HG02852 (cell line): ENCODE measurements around the gene GRIK2.

Experiments used
- ATAC-seq: cut with Tn5 transposase; IDR thresholded peaks from one replicate; pipeline ENCODE4 v1.9.1; 2021; ENCODE audit warnings: mild to moderate bottlenecking, moderate library complexity; ENCODE audit not compliant: unreplicated experiment

Gene GRIK2

GRCh38 chr6:101847690-101848089 is 454.2 kb downstream of the GRIK2 start:
- ATAC-seq: no peak

DNA sequence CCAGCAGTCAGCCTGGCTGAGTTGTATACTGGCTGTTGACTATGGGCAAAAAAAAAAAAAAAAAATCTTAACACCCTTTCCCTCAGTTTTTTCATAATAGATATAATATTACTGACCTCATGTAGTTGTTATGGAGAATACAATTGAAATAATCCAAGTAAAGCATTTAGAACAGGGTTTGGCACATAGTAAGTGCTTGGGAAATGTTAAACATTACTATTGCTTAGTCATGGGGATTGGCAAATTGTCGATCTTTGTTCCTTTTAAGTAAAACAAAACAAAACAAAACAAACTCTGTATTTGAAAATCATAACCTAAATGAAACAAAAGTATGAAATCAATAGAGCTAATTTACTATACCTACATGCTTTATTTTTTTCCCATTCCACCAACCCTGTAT is 458.4 kb downstream of the GRIK2 start:
- ATAC-seq: no peak

DNA sequence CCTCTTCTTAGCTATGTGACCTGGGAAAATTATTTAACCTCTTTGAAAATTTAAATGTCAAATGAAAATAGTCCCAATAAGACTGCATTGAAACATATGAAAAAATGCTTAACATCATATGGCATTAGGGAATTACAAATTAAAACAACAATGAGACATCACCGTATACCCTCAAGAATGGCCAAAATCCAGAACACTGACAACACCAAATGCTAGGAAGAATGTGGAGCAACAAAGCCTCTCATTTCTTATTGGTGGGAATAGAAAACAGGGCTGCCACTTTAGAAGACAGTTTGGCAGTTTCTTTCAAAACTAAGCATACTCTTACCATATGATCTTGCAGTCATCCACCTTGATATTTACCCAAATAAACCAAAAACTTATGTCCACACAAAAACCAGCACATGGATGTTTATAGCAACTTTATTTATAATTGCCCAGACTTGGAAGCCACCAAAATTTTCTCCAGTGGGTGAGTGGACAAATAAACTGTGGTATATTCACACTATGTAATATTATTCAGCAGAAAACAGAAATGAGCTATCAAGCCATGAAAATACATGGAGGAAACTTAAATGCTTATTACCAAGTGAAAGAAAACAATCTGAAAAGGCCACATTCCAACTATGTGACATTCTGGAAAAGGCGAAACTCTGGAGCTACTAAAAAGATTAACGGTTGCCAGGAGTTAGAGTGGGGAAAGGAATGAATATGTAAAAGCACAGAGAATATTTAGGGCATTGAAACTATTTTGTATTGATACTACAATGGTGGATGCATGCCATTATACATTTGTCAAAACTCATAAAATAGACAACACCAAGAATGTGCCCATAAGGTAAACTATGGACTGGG is 459.9 kb downstream of the GRIK2 start:
- ATAC-seq: no peak

DNA sequence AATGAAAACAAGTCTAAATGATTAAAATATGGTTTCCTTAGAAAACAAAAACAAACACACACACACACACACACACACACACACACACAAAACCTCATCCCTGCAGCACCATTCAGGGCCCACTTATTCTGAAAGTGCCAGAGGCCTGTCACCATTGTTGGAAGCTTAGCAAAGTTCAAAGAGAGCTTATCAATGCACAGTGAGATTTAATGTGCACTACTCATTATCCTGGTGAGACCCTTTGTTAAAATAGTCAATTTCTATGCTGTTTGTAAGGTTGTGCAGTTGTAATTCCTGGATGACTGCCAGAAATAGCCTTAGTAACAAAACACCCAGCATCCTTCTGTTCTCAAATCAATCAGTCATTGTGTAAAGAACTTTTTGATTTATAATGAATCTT is 482.9 kb downstream of the GRIK2 start:
- no peak for ATAC-seq

- ATAC-seq: peak; percentile 61
Measured at GRCh38 chr6:101878554-101879276, 485.2 kb downstream of the GRIK2 start.

DNA sequence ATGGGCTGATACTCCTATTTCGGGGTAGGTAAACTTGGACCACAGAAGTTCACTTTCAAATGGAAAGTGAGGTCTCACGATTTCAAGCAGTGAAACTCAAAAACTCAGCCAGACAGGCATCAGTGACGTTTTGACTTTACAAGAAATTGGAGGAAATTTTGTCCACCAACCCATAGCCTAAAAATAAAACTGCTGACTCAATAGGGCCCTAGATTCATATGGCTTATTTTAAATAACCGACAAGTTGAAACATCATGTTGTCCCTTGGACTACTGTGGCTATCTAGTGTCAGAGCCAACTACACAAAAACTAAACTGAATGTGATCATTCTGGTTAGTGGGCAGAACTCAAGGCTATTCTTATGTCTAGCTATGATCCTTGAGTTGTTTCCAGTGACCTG is 486.3 kb downstream of the GRIK2 start:
- ATAC-seq: peak; percentile 60

DNA sequence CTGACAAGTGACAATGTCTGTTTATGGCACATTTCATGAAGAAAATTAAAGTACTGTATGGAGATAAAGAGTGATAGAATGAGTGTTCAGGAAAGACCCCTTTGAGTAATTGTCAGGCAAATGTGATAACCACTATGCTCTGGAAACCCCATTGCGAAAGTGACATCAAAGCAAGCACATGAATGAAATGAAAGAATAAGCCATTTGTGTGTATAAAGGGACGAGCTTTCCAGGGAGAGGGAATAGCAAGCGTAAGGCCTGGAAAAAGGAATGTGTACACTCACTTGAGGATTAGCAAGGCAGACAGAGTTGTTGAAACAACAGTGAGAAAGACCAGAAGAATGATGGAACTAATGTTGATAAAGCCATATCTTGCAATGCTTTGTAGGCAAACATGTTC is 490.0 kb downstream of the GRIK2 start:
- ATAC-seq: no peak

DNA sequence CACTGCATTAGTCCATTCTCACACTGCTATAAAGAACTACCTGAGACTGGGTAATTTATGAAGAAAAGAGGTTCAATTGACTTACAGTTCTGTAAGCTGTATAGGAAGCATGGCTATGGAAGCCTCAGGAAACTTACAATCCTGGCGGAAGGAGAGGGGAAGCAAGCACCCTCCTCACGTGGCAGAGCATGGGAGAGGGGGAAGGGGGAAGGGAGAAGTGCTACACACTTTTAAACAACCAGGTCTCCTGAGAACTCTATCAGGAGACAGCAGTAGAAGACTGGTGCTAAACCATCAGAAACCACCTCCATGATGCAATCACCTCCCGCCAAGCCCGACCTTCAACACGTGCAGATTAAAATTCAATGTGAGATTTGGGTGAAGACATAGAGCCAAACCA is 494.0 kb downstream of the GRIK2 start:
- ATAC-seq: no peak

GRCh38 chr6:101907356-101908217 is 514.1 kb downstream of the GRIK2 start:
- no peak for ATAC-seq

- no peak for ATAC-seq
Measured at GRCh38 chr6:101909366-101909765, 515.9 kb downstream of the GRIK2 start.

DNA sequence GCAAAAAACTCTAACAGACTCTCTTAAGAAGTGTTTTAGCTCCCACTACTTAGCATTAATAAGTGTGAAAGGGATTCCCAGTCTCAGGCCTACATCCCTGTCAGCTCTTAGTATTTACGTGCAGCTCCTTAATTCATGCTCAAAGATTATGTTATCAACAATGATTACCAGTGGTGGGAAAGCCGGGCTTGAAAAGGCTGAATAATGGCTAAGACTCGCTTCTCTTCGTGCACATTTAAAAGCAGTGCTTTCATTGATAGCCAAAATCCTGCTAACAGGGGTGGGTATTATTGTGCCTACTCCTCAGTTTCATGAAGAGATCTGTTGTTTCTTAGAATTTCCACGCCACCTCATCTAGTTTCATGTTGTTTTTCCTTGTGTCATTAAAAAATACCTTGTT is 518.8 kb downstream of the GRIK2 start:
- no peak for ATAC-seq

DNA sequence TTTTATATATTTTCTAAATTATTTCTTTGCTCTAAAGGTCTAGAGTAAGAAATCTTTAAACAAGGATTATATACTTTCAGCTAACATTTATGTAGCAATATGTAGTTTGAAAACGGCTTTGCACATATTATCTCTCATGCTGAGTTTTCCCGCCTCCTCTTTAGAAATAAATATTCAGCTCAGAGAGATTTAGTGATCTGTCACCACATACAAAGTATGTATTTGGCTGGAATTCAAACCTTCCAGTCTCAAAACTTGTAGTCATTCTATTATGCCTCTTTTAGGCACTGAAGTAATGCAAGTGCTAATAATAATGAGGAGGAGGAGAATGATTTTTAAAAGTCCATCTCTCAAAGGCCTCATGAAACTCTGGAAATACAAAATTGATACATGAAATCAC is 525.0 kb downstream of the GRIK2 start:
- ATAC-seq: no peak

DNA sequence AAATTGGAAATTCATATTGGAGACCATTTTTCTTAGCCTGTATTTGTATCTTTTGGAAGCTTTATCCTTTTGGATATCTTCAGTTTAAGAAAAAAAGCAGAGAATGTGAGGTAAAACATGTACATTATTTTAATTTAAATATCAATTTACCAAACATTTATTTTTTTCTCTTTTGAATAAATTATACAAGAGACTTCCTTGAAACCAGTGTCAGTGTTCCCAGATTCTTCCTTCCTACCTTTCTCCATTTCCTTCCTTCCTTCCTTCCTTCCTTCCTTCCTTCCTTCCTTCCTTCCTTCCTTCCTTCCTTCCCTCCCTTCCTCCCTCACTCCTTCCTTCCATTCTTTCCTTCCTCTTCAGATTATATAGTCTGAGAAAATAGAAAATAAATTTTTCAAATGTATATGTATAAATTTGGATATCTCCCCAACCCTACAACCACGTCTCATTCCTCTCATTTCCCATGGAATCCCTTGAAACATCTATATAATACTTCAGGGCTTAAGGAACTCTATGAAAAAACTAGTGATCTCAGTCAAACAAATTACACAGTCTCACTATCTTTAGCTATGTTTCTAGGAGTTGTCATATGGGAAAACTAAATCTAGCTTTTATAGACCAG is 528.4 kb downstream of the GRIK2 start:
- ATAC-seq: no peak

DNA sequence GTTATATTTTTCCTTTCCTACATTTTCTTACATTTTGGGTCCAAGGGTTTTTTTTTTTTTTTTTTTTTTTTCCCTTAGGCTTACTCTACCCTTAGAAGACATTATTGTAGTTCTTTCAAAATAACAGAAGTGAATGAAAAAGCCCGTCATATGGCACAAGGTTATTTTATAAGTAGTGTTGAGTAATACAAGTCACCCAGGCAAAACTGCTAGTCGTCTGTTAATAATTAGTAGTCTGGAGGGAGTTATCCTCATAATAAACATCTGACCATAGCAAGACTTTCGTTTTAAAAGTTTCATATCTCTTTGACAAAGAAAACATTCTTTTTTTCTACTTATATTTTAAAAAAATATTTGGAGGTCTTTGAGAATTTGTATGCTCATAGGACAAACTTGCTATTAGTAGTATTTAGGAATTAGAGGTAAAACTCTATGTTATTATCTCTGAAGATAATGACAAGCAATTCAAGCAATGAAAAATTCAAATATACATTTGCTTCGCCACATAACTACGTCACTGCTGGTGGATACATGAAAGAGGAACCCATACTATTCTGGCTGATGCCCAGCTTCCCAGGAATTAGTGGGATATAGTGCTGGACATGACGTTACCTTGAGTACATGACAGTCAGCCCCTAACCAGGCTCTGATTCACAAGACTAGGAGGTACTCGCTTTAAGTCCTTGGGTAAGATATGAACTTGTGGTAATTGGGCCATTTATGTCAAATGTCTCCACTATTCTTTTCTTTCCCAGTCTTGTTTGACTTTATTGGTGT is 532.8 kb downstream of the GRIK2 start:
- ATAC-seq: no peak

GRCh38 chr6:101931766-101932165 is 538.3 kb downstream of the GRIK2 start:
- ATAC-seq: no peak

DNA sequence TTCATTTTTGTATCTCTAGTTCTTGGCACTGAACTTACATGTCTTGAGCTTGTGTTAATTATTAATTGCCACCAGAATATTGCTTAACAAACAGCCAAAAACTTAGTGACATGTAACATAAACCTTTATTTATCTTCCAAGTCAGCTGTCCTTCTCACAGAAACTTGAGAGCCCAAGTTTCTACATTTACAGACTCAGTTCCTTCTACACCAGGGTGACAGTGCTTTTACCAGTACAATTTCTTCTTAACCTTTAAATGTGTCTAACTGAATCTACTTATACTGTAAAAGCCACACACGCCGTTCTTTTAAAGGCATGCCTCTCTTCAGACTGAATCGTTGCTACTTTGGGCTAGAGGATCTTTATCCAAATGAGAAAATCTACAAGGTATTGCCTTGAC is 539.2 kb downstream of the GRIK2 start:
- ATAC-seq: no peak

GRCh38 chr6:101935732-101936131 is 542.2 kb downstream of the GRIK2 start:
- no peak for ATAC-seq

- no peak for ATAC-seq
Measured at GRCh38 chr6:101936516-101936915, 543.0 kb downstream of the GRIK2 start.

DNA sequence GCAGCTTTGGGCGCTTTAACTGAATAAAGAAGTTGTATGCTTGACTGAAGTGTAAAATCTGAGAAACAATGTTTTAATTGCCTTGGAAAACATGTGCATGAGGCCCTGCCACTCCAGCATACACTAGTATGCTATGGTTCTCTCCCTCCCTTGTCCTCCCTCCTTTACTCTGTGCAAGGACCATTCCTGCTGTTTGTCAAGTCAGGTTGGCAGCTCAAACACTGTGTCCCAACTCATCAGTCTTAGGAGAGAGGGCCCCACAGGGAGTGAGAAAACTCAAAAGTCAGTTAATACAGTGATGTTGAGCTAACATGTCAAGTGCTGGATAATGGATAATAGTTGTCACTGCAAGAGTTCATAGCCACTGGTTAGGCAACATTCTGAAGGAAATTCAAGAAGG is 543.6 kb downstream of the GRIK2 start:
- ATAC-seq: no peak

- no peak for ATAC-seq
Measured at GRCh38 chr6:101940391-101940790, 546.9 kb downstream of the GRIK2 start.
